K562 (cell line): ENCODE data around the gene RGS6. TPM values are rescaled to one million over a fixed set of nuclear protein-coding genes. Genes with fewer than 3 reads are reported as not detected.

Experiments used
- ATAC-seq: fragments of 200-7000 bp; cut with Tn5 transposase; 3 replicates; pipeline ENCODE4 v1.9.1; 2020; ENCODE audit warnings: moderate library complexity
- BruUV-seq: library from RNA; stranded (reverse); fragments of 400-500 nt; replicated peaks from 2 replicates; lab custom pipeline; 2021; lab: Mats Ljungman, UMichigan
- CTCF ChIA-PET: fragments of 300-600 bp; formaldehyde crosslinking; extraction: SDS; loops from one replicate; lab custom pipeline; 2021; ENCODE audit warnings: low intra/inter-chr PET ratio; lab: Yijun Ruan, JAX
- POLR2A ChIA-PET: fragments of 300-600, 350-650 bp; sonication (Branson Sonifier 250); formaldehyde crosslinking; extraction: SDS; loops from one replicate; lab custom pipeline; 2021; ENCODE audit warnings: antibody characterized with exemption, inconsistent platforms; lab: Yijun Ruan, JAX
- DNase-seq, 4 experiments: peaks; one replicate each; pipeline versions ENCODE4 v3.0.0 to v3.0.0-alpha.2; 2011 to 2018; ENCODE audit warnings: low spot score in 3 of 4, mixed read lengths in 3 of 4; ENCODE audit errors: extremely low read depth in 1 of 4
- FAIRE-seq: peaks from 2 replicates; lab custom pipeline; 2011; peaks lifted over from hg19 to GRCh38; lab: Jason Lieb, UNC
- H2AFZ ChIP-seq: 2 replicates; pipeline ENCODE4 v1.6.0; 2011; ENCODE audit warnings: low read depth, low read length, control low read depth, inconsistent platforms
- H3K27ac ChIP-seq: fragments of 200-600 bp; 3 replicates; pipeline ENCODE4 v1.8.0; 2011; ENCODE audit warnings: low read depth, mild to moderate bottlenecking, control low read depth, inconsistent platforms, low read length, moderate library complexity, mixed read lengths; ENCODE audit errors: extremely low read depth
- H3K27me3 ChIP-seq, 2 experiments: fragments of 300-600 bp in 1 of 2; 2 replicates in 1 of 2; 3 replicates in 1 of 2; pipeline versions ENCODE4 v1.6.0 to v1.8.0; 2011; ENCODE audit warnings: inconsistent platforms in 2 of 2, low read length in 2 of 2, mild to moderate bottlenecking in 1 of 2, mixed read lengths in 1 of 2, moderate library complexity in 1 of 2; ENCODE audit not compliant: control insufficient read depth in 2 of 2, insufficient read depth in 2 of 2
- H3K36me3 ChIP-seq: fragments of 300-600 bp; 3 replicates; pipeline ENCODE4 v1.8.0; 2011; ENCODE audit warnings: mild to moderate bottlenecking, low read length, inconsistent platforms; ENCODE audit not compliant: control insufficient read depth, insufficient read depth
- H3K4me1 ChIP-seq, 2 experiments: fragments of 200-600 bp in 1 of 2; replicated peaks in 1 of 2; 2 replicates in 1 of 2; 3 replicates in 1 of 2; pipeline versions ENCODE4 v1.5.1 to v1.8.0; 2011; ENCODE audit warnings: inconsistent platforms in 2 of 2, low read length in 2 of 2, mild to moderate bottlenecking in 1 of 2, mixed read lengths in 1 of 2, moderate library complexity in 1 of 2; ENCODE audit not compliant: control insufficient read depth in 2 of 2, insufficient read depth in 2 of 2
- H3K4me2 ChIP-seq: 2 replicates; pipeline ENCODE4 v1.6.1; 2011; ENCODE audit warnings: low read length, control low read depth, inconsistent platforms, mixed read lengths; ENCODE audit not compliant: insufficient read depth
- H3K4me3 ChIP-seq: fragments of 200-600 bp; sonication (generic), shearing (Covaris generic); 2 replicates; pipeline ENCODE4 v1.5.1; 2016; ENCODE audit warnings: control low read depth, inconsistent platforms
- H3K79me2 ChIP-seq: fragments of 200-600 bp; 3 replicates; pipeline ENCODE4 v1.8.0; 2011; ENCODE audit warnings: low read length, inconsistent platforms; ENCODE audit not compliant: control insufficient read depth, insufficient read depth
- H3K9ac ChIP-seq, 2 experiments: 2 replicates each; pipeline versions ENCODE4 v1.6.0 to v1.6.1; 2011; ENCODE audit warnings: low read depth in 2 of 2, low read length in 2 of 2, control low read depth in 1 of 2, inconsistent platforms in 1 of 2, mild to moderate bottlenecking in 1 of 2, mixed read lengths in 1 of 2; ENCODE audit not compliant: insufficient read depth in 1 of 2
- H3K9me1 ChIP-seq: one replicate; pipeline ENCODE4 v1.6.0; 2011; ENCODE audit warnings: inconsistent platforms, mild to moderate bottlenecking, low read length, moderate library complexity; ENCODE audit not compliant: control insufficient read depth, insufficient read depth
- H3K9me3 ChIP-seq: replicated peaks from 2 replicates; pipeline ENCODE4 v1.5.1; 2011; ENCODE audit warnings: low read depth, low read length, inconsistent platforms; ENCODE audit not compliant: control insufficient read depth, insufficient read depth
- H4K20me1 ChIP-seq: replicated peaks from 2 replicates; pipeline ENCODE4 v1.6.1; 2011; ENCODE audit warnings: low read length, inconsistent platforms, mixed read lengths; ENCODE audit not compliant: control insufficient read depth, insufficient read depth
- ADNP ChIP-seq: fragments of 200-800 bp; sonication (Bioruptor generic); IDR thresholded peaks from 2 replicates; pipeline ENCODE4 v1.6.1; 2016; ENCODE audit warnings: missing genetic modification characterization, missing compliant biosample characterization
- DPF2 ChIP-seq: fragments of 450-650 bp; IDR thresholded peaks from 2 replicates; pipeline ENCODE4 v1.6.1; 2016
- FOS ChIP-seq: IDR thresholded peaks from 3 replicates; pipeline ENCODE4 v1.6.1; 2011; ENCODE audit not compliant: insufficient read length; ENCODE audit errors: extremely low read depth
- HMG20B ChIP-seq: fragments of 250-450 bp; sonication (Bioruptor Pico); IDR thresholded peaks from 2 replicates; pipeline ENCODE4 v1.5.0; 2021; ENCODE audit warnings: mild to moderate bottlenecking
- NR2C2 ChIP-seq, 2 experiments: fragments of 200-800 bp in 1 of 2; sonication (Bioruptor generic) in 1 of 2; sonication (generic) in 1 of 2; formaldehyde crosslinking in 1 of 2; IDR thresholded peaks; 2 replicates each; pipeline versions ENCODE4 v1.6.1 to v1.8.0; 2016 to 2022; ENCODE audit warnings: mild to moderate bottlenecking in 1 of 2, missing compliant biosample characterization in 1 of 2, missing genetic modification characterization in 1 of 2, missing genetic modification reagents in 1 of 2
- NRF1 ChIP-seq, 2 experiments: fragments of 450-650 bp; IDR thresholded peaks in 1 of 2; conservative IDR thresholded peaks in 1 of 2; 2 replicates each; pipeline ENCODE4 v1.6.1; 2014; ENCODE audit warnings: mild to moderate bottlenecking in 2 of 2
- RNF2 ChIP-seq: sonication (generic); IDR thresholded peaks from 2 replicates; pipeline ENCODE4 v1.6.1; 2016
- TEAD2 ChIP-seq: fragments of 450-650 bp; IDR thresholded peaks from 2 replicates; pipeline ENCODE4 v1.6.1; 2016; ENCODE audit warnings: missing genetic modification characterization, control low read depth, missing compliant biosample characterization
- ZNF431 ChIP-seq: sonication (generic); formaldehyde crosslinking; IDR thresholded peaks from 2 replicates; pipeline ENCODE4 v1.8.0; 2022; ENCODE audit warnings: mild to moderate bottlenecking, missing genetic modification reagents
- ZNF583 ChIP-seq: fragments of 250-450 bp; sonication (Bioruptor Pico); IDR thresholded peaks from 2 replicates; pipeline ENCODE4 v1.4.0; 2020
- WGBS: fragments of 100-300 bp; shearing (Covaris generic); methylation state at CpG from one replicate; pipeline ENCODE4 v1.1.6; 2016; ENCODE audit warnings: low coverage, mixed read lengths; ENCODE audit not compliant: insufficient coverage; ENCODE audit errors: missing lambda C conversion rate; 5-methylcytosine and 5-hydroxymethylcytosine counted together
- in situ Hi-C: fragments of 300-500 bp; cut with MboI; formaldehyde crosslinking; loops from 4 replicates; pipeline ENCODE4 v1.15.0; 2018; ENCODE audit warnings: inconsistent platforms, mixed read lengths
- intact Hi-C: fragments of 100-400 bp; cut with micrococcal nuclease; formaldehyde crosslinking; loops from 2 replicates; pipeline ENCODE4 v1.14.2; 2022
- polyA plus RNA-seq, 8 experiments: library from polyadenylated mRNA; depleted of rRNA in 4 of 8; stranded (reverse) in 5 of 8; unstranded in 3 of 8; fragments of >200 nt; fragmentation: Nextera tagmentation in 2 of 8; fragmentation: Illumina TruSeq in 1 of 8; extraction: Ambion mirVana in 2 of 8; extraction: Trizol in 1 of 8; gene quantifications; 2 replicates each; pipeline versions ENCODE4 v1.2.1 to v1.2.3, GENCODE V29; 2011 to 2014; ENCODE audit warnings: inconsistent platforms in 1 of 8, missing spikeins in 1 of 8
- total RNA-seq, 7 experiments: library from RNA; depleted of rRNA in 6 of 7; stranded (reverse); fragments of >200 nt in 6 of 7; fragmentation: Illumina TruSeq in 2 of 7; extraction: Trizol in 2 of 7; gene quantifications; 2 replicates each; pipeline versions ENCODE4 v1.2.1 to v1.2.3, GENCODE V29; 2011 to 2021; ENCODE audit warnings: low replicate concordance in 1 of 7
- TF ChIP-seq, protein P1 (sequence below): fragments of 250-450 bp; sonication (Bioruptor Pico); IDR thresholded peaks from 2 replicates; pipeline ENCODE4 v1.4.0; 2020

RGS6 gene
- total and polyA plus RNA-seq, 9 of the 15 experiments (the other 6 are each of a cell fraction or from before 2014, with no cell fraction given), result not detected

DNA sequence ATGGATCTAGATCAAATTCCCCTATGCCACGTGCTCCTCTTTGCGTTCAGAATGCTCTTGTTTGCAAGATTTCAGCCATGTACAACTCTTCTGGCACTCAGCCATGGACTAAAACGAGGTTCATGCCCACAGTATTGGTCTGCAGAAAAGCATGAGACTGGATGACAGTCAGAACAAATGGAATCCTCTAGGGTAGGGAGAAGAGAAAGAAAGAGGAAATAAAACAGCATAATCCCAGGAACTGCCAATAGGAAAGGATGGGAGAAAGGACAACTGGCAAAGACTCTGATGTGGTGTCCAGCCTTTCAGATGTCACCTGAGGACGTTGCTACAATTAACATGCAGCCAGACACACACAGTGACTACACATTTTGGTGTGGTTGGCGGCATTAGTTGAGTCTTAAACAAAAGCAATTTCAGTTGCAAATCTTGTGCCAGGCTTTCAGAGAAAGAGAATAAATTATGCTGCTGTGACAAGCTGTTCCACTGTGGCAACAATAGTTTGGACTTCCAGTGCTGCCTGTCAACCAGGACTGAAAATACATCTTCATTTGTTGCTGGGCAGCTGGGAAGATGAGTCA, 338.0 kb downstream of the RGS6 start (continued):
- TF ChIP-seq, protein P1, sequence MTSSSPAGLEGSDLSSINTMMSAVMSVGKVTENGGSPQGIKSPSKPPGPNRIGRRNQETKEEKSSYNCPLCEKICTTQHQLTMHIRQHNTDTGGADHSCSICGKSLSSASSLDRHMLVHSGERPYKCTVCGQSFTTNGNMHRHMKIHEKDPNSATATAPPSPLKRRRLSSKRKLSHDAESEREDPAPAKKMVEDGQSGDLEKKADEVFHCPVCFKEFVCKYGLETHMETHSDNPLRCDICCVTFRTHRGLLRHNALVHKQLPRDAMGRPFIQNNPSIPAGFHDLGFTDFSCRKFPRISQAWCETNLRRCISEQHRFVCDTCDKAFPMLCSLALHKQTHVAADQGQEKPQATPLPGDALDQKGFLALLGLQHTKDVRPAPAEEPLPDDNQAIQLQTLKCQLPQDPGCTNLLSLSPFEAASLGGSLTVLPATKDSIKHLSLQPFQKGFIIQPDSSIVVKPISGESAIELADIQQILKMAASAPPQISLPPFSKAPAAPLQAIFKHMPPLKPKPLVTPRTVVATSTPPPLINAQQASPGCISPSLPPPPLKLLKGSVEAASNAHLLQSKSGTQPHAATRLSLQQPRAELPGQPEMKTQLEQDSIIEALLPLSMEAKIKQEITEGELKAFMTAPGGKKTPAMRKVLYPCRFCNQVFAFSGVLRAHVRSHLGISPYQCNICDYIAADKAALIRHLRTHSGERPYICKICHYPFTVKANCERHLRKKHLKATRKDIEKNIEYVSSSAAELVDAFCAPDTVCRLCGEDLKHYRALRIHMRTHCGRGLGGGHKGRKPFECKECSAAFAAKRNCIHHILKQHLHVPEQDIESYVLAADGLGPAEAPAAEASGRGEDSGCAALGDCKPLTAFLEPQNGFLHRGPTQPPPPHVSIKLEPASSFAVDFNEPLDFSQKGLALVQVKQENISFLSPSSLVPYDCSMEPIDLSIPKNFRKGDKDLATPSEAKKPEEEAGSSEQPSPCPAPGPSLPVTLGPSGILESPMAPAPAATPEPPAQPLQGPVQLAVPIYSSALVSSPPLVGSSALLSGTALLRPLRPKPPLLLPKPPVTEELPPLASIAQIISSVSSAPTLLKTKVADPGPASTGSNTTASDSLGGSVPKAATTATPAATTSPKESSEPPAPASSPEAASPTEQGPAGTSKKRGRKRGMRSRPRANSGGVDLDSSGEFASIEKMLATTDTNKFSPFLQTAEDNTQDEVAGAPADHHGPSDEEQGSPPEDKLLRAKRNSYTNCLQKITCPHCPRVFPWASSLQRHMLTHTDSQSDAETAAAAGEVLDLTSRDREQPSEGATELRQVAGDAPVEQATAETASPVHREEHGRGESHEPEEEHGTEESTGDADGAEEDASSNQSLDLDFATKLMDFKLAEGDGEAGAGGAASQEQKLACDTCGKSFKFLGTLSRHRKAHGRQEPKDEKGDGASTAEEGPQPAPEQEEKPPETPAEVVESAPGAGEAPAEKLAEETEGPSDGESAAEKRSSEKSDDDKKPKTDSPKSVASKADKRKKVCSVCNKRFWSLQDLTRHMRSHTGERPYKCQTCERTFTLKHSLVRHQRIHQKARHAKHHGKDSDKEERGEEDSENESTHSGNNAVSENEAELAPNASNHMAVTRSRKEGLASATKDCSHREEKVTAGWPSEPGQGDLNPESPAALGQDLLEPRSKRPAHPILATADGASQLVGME (CRISPR knock-in tag), result no peak
- TF ChIP-seq NRF1 (conservative IDR thresholded peaks at IDR 0.05 in 1 of 2, IDR thresholded peaks at IDR 0.05 in 1 of 2) (no peak), ADNP (tag) (no peak), ZNF431 (CRISPR knock-in tag) (no peak), RNF2 (no peak)

- Histone ChIP-seq H3K4me1 (no peaks in the 10 kb centered on the region), H2AFZ (no peak overlapping the region), H3K27me3 (no peaks in the 10 kb centered on the region), H3K9ac (no peak overlapping the region), H3K27ac (no peak overlapping the region), H3K9me1 (no peaks in the 10 kb centered on the region), H3K36me3 (no peaks in the 10 kb centered on the region), H3K4me3 (no peak overlapping the region), H3K9me3 (no peaks in the 10 kb centered on the region), H3K79me2 (no peaks in the 10 kb centered on the region), H4K20me1 (no peaks in the 10 kb centered on the region), H3K4me2 (no peak overlapping the region)
- no peak for FAIRE-seq
- CTCF ChIA-PET, result no interaction called here
- no peak for TF ChIP-seq DPF2
- no peak for TF ChIP-seq NR2C2 (CRISPR knock-in tag; IDR thresholded peaks at IDR 0.05)
- TF ChIP-seq NR2C2 (tag; IDR thresholded peaks at IDR 0.05), result no peak
- TF ChIP-seq FOS, result no peak
- no peak for TF ChIP-seq ZNF583 (CRISPR knock-in tag)
- no peak for TF ChIP-seq HMG20B
- no peak for TF ChIP-seq TEAD2
- ATAC-seq, result no peak
- POLR2A ChIA-PET, result no interaction called here
- no peak for DNase-seq
- intact Hi-C loops (no loop called here), in situ Hi-C loops (no loop called here)
- WGBS, result 0% methylated on average over 3 of the region's 3 CpGs
- no TSS peak for BruUV-seq
Observed at GRCh38 chr14:72270749-72271148, 338.5 kb downstream of the RGS6 start.
